SK-N-SH treated with all-trans-retinoic acid at 6 μM for 48 hours (cell line): ENCODE data around the gene GPC6.

Experiments
- ATAC-seq: fragments of 200-7000 bp; cut with Tn5 transposase; 3 replicates; pipeline ENCODE4 v1.9.1; 2020; ENCODE audit warnings: mild to moderate bottlenecking, moderate library complexity
- ARNTL ChIP-seq: fragments of 450-650 bp; formaldehyde crosslinking; IDR thresholded peaks from 2 replicates; pipeline ENCODE4 v1.5.0; 2020; ENCODE audit warnings: low read depth, mild to moderate bottlenecking, moderate library complexity, borderline replicate concordance
- BACH2 ChIP-seq: fragments of 250-450 bp; sonication (Bioruptor Pico); IDR thresholded peaks from 2 replicates; pipeline ENCODE4 v1.9.0; 2021; ENCODE audit warnings: mild to moderate bottlenecking, borderline replicate concordance
- CSDC2 ChIP-seq: fragments of 250-450 bp; sonication (Bioruptor Pico); IDR thresholded peaks from 2 replicates; pipeline ENCODE4 v1.5.0; 2020; ENCODE audit warnings: mild to moderate bottlenecking, moderate library complexity
- ESRRG ChIP-seq: fragments of 250-450 bp; sonication (Bioruptor Pico); IDR thresholded peaks from 2 replicates; pipeline ENCODE4 v1.6.1; 2021; ENCODE audit warnings: mild to moderate bottlenecking
- GLIS3 ChIP-seq: fragments of 250-450 bp; sonication (Bioruptor Pico); IDR thresholded peaks from 2 replicates; pipeline ENCODE4 v1.5.0; 2020; ENCODE audit warnings: mild to moderate bottlenecking, moderate library complexity
- OSR1 ChIP-seq: fragments of 250-450 bp; sonication (Bioruptor Pico); IDR thresholded peaks from 2 replicates; pipeline ENCODE4 v1.8.0; 2022; ENCODE audit warnings: moderate library complexity, mild to moderate bottlenecking, inconsistent platforms
- PPARA ChIP-seq: fragments of 250-450 bp; sonication (Bioruptor Pico); IDR thresholded peaks from 2 replicates; pipeline ENCODE4 v1.5.0; 2020; ENCODE audit warnings: mild to moderate bottlenecking, borderline replicate concordance
- RARB ChIP-seq: fragments of 250-450 bp; sonication (Bioruptor Pico); IDR thresholded peaks from 2 replicates; pipeline ENCODE4 v1.8.0; 2021; ENCODE audit warnings: mild to moderate bottlenecking, moderate library complexity
- SNAI2 ChIP-seq: fragments of 250-450 bp; sonication (Bioruptor Pico); IDR thresholded peaks from 2 replicates; pipeline ENCODE4 v1.5.0; 2020; ENCODE audit warnings: mild to moderate bottlenecking, moderate library complexity
- TOX ChIP-seq: fragments of 250-450 bp; sonication (Bioruptor Pico); IDR thresholded peaks from 2 replicates; pipeline ENCODE4 v1.8.0; 2021; ENCODE audit warnings: mild to moderate bottlenecking, moderate library complexity, borderline replicate concordance
- ZC3H10 ChIP-seq: fragments of 250-450 bp; sonication (Bioruptor Pico); IDR thresholded peaks from 2 replicates; pipeline ENCODE4 v1.5.1; 2021; ENCODE audit warnings: mild to moderate bottlenecking, moderate library complexity
- ZFP3 ChIP-seq: fragments of 250-450 bp; sonication (Bioruptor Pico); IDR thresholded peaks from 2 replicates; pipeline ENCODE4 v1.5.0; 2020; ENCODE audit warnings: mild to moderate bottlenecking, moderate library complexity
- ZFP30 ChIP-seq: fragments of 450-650 bp; formaldehyde crosslinking; IDR thresholded peaks from 2 replicates; pipeline ENCODE4 v1.5.0; 2022; ENCODE audit warnings: mild to moderate bottlenecking, moderate library complexity
- ZNF565 ChIP-seq: fragments of 450-650 bp; formaldehyde crosslinking; conservative IDR thresholded peaks from 2 replicates; pipeline ENCODE4 v1.5.0; 2020; ENCODE audit warnings: low read depth, mild to moderate bottlenecking, moderate library complexity
- ZNF70 ChIP-seq: fragments of 450-650 bp; formaldehyde crosslinking; IDR thresholded peaks from 2 replicates; pipeline ENCODE4 v1.5.0; 2020; ENCODE audit warnings: mild to moderate bottlenecking, moderate library complexity
- ZNF8 ChIP-seq: fragments of 450-650 bp; formaldehyde crosslinking; IDR thresholded peaks from 2 replicates; pipeline ENCODE4 v1.5.0; 2020; ENCODE audit warnings: mild to moderate bottlenecking, moderate library complexity
- TF ChIP-seq, protein P1 (sequence below): fragments of 250-450 bp; sonication (Bioruptor Pico); IDR thresholded peaks from 2 replicates; pipeline ENCODE4 v1.5.0; 2020; ENCODE audit warnings: mild to moderate bottlenecking, moderate library complexity
- TF ChIP-seq, protein P2 (sequence below): fragments of 250-450 bp; sonication (Bioruptor Pico); IDR thresholded peaks from 2 replicates; pipeline ENCODE4 v1.8.0; 2021; ENCODE audit warnings: low read depth, mild to moderate bottlenecking, moderate library complexity, borderline replicate concordance
- TF ChIP-seq, protein P3 (sequence below): fragments of 250-450 bp; sonication (Bioruptor Pico); IDR thresholded peaks from 2 replicates; pipeline ENCODE4 v1.5.1; 2020; ENCODE audit warnings: low read depth, mild to moderate bottlenecking, moderate library complexity
- TF ChIP-seq, protein P4 (sequence below): fragments of 250-450 bp; sonication (Bioruptor Pico); IDR thresholded peaks from 2 replicates; pipeline ENCODE4 v1.5.1; 2021; ENCODE audit warnings: mild to moderate bottlenecking, moderate library complexity

Gene GPC6

DNA sequence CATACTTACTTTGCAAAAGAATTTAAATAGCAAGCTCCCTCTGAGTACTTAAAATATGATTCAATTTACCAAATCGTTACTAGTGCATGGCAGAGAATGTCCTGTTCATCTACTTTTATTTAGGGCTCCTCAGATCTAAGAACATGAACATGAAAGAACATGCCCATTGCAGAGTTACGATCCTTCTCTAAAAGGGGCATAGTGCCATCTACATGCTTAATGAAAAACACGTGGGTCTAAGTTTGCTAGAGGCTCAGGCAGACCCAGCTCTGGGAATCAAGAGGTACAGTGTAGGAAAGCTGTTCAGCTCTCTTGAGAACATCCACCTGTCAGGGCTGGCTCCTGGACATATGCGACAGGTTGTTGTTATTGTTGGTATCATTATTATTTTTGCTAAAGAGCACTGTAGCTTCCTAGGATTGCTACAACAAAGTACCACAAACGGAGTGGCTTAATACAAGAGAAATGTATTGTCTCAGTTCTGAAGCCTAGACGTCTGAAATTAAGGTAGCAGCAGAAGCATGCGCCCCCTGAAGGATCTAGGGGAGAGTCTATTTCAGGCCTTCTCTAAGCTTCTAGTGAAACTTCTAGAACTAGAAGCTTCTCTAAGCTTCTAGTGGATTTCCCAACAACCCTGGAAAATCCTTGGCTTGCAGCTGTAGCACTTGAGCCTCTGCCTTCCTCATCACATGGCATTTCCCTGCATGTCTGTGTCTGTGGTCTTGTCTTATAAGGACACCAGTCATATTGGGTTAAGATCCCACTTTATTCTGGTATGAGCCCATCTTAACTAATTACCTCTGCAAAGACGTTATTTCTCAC is 1119.0 kb downstream of the GPC6 start:
- no peak for TF ChIP-seq BACH2 (CRISPR knock-in tag)
- no peak for TF ChIP-seq CSDC2 (CRISPR knock-in tag)
- TF ChIP-seq ZNF565: no peak
- TF ChIP-seq ZNF8: no peak
- TF ChIP-seq ZNF70: no peak
- TF ChIP-seq RARB: no peak
- TF ChIP-seq, protein P1, sequence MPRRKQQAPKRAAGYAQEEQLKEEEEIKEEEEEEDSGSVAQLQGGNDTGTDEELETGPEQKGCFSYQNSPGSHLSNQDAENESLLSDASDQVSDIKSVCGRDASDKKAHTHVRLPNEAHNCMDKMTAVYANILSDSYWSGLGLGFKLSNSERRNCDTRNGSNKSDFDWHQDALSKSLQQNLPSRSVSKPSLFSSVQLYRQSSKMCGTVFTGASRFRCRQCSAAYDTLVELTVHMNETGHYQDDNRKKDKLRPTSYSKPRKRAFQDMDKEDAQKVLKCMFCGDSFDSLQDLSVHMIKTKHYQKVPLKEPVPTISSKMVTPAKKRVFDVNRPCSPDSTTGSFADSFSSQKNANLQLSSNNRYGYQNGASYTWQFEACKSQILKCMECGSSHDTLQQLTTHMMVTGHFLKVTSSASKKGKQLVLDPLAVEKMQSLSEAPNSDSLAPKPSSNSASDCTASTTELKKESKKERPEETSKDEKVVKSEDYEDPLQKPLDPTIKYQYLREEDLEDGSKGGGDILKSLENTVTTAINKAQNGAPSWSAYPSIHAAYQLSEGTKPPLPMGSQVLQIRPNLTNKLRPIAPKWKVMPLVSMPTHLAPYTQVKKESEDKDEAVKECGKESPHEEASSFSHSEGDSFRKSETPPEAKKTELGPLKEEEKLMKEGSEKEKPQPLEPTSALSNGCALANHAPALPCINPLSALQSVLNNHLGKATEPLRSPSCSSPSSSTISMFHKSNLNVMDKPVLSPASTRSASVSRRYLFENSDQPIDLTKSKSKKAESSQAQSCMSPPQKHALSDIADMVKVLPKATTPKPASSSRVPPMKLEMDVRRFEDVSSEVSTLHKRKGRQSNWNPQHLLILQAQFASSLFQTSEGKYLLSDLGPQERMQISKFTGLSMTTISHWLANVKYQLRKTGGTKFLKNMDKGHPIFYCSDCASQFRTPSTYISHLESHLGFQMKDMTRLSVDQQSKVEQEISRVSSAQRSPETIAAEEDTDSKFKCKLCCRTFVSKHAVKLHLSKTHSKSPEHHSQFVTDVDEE (CRISPR knock-in tag): no peak
- no peak for TF ChIP-seq ZC3H10 (CRISPR knock-in tag)
- no peak for TF ChIP-seq ARNTL (CRISPR knock-in tag)
- TF ChIP-seq PPARA (CRISPR knock-in tag): no peak
- no peak for TF ChIP-seq OSR1 (CRISPR knock-in tag)
- peak; percentile 90 for ATAC-seq

DNA sequence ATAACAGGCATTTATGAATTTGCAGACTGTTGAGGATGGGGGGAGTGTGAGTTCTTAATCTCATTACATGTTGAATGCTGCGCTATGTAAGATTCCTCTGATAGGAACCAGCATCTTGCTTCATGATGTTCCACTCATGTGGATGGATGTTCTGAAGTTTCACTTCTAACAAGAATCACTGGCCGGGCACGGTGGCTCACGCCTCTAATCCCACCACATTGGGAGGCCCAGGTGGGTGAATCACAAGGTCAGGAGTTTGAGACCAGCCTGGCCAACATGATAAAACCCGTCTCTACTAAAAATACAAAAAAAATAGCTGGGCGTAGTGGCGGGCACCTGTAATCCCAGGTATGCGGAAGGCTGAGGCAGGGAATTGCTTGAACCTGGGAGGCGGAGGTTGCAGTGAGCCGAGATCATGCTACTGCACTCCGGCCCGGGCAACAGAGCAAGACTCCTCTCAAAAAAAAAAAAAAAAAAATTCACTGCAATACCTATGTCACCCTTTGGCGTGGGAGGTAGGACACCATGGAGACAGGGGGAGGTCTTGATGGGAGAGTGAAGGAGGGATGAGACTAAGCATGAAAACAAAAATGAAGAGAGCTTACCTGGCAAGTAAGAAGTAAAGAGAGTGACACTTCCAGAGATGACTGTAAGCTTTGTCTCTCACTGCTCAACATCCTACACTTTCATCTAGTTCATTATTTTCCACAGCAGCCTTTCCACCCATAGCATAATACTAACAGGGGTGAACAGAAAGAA is 1119.8 kb downstream of the GPC6 start:
- TF ChIP-seq ZFP30 (no peak), ESRRG (CRISPR knock-in tag) (no peak), TOX (CRISPR knock-in tag) (no peak), RARB (no peak), ZNF70 (no peak), GLIS3 (CRISPR knock-in tag) (no peak), ZFP3 (CRISPR knock-in tag) (no peak), PPARA (CRISPR knock-in tag) (no peak), ZNF565 (no peak), CSDC2 (CRISPR knock-in tag) (no peak), SNAI2 (CRISPR knock-in tag) (no peak), ZNF8 (no peak)
- TF ChIP-seq, protein P2, sequence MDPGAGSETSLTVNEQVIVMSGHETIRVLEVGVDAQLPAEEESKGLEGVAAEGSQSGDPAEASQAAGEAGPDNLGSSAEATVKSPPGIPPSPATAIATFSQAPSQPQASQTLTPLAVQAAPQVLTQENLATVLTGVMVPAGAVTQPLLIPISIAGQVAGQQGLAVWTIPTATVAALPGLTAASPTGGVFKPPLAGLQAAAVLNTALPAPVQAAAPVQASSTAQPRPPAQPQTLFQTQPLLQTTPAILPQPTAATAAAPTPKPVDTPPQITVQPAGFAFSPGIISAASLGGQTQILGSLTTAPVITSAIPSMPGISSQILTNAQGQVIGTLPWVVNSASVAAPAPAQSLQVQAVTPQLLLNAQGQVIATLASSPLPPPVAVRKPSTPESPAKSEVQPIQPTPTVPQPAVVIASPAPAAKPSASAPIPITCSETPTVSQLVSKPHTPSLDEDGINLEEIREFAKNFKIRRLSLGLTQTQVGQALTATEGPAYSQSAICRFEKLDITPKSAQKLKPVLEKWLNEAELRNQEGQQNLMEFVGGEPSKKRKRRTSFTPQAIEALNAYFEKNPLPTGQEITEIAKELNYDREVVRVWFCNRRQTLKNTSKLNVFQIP: no peak
- TF ChIP-seq, protein P1 (CRISPR knock-in tag): no peak
- TF ChIP-seq, protein P3, sequence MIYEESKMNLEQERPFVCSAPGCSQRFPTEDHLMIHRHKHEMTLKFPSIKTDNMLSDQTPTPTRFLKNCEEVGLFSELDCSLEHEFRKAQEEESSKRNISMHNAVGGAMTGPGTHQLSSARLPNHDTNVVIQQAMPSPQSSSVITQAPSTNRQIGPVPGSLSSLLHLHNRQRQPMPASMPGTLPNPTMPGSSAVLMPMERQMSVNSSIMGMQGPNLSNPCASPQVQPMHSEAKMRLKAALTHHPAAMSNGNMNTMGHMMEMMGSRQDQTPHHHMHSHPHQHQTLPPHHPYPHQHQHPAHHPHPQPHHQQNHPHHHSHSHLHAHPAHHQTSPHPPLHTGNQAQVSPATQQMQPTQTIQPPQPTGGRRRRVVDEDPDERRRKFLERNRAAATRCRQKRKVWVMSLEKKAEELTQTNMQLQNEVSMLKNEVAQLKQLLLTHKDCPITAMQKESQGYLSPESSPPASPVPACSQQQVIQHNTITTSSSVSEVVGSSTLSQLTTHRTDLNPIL (CRISPR knock-in tag): no peak
- TF ChIP-seq, protein P4, sequence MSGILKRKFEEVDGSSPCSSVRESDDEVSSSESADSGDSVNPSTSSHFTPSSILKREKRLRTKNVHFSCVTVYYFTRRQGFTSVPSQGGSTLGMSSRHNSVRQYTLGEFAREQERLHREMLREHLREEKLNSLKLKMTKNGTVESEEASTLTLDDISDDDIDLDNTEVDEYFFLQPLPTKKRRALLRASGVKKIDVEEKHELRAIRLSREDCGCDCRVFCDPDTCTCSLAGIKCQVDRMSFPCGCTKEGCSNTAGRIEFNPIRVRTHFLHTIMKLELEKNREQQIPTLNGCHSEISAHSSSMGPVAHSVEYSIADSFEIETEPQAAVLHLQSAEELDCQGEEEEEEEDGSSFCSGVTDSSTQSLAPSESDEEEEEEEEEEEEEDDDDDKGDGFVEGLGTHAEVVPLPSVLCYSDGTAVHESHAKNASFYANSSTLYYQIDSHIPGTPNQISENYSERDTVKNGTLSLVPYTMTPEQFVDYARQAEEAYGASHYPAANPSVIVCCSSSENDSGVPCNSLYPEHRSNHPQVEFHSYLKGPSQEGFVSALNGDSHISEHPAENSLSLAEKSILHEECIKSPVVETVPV (CRISPR knock-in tag): no peak

More for the DNA sequence above, 1119.8 kb downstream of the GPC6 start:
- no peak for ATAC-seq
